Stimulated activated CD4-positive, alpha-beta T cell treated with anti-CD3 and anti-CD28 coated beads, Interleukin-12 subunit alpha, Interleukin-12 subunit beta, amount 100 ng/mL, for 48 hours (primary cell): ENCODE data around the gene ANKRD44.

Experiments
- DNase-seq, 3 donors: peaks; one replicate each; pipeline ENCODE4 v3.0.0-alpha.2; 2020; ENCODE audit warnings: low read depth in 2 of 3, low spot score in 1 of 3

ANKRD44 gene

DNA sequence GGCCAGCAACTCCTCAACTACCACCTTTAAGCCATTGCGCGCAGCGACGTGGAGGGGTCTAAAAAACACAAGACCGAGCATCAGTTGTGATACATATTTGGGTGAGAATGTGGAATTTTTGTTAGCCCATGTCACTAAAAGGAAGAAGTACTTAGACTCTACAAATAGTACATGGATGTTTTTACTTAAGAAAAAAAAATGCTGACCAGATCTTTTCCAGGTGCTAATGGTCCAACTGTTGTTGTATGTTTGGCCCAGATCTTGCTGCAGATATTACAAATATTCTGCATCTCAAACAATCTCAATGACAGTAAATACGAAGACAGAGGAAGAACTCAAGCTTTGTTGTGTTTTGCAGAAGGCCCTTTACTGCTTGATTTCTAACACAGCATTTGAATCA, 317.0 kb downstream of the ANKRD44 start:
- no peak for DNase-seq

DNA sequence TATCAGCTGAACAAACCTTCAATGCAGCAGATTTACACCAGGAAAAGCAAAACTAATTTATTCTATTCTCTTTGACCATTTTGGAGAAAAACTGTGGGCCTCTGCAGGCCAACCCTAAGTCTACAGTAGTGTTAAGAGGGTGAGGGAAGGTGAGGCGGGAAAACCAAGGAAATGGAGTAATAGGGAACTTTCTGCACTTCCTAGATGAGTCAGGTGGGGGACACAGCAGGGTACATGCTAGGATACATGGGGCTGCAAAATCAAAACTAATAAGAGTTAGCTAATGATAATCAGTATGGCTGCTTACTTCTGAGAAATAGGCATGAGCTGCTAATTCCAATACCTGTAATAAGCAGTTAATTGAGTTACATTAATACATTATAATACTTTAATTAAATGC, 318.1 kb downstream of the ANKRD44 start:
- no peak for DNase-seq

DNA sequence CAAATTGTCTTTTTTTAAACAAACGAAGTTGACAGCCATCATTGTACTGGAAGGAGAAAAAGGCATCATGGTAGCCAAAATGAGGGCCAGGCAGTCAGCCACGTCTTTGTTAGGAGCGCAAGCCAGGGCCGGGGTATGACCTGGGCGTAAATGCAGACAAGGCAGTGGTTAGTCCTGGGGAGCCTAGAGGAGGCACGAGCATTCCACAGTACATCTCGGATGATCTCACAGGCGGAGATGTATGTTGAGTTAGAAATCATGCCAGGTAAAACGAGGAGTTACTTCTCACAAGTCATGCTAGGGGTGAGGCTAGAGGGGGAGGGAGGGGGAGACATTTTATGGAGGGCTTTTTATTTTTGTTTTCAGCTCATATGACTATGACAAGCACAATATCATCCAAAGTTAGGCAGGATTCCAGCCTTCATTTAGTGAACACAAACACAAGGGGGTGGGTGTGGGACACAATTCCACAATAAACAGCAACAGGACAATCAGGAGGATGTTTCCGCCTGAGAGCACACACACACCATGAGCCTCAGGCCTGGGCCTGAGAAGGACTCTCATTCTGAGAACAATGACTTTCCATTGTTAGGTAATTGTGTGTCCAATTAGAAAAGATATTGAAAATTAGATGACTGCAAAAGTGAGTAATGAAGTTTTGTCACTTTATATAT, 319.7 kb downstream of the ANKRD44 start:
- DNase-seq: no peak

DNA sequence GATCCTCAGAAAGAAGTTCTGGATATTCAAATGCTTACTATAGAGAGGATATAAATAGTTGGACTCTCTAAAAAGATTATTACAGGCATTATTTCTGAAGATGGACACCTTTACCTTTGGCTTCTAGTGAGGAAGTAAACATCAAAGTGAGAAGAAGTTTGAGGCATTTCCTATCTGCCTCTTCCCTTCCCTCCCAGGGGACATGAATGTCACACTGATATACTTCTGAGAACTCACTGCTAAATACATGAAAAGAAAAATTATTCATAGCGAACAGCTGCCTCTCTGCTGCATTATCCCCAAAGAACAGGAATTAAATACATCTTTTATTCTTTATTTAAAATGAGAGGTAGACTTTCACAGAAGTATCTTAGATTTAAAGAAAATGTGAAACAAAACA, 320.5 kb downstream of the ANKRD44 start:
- DNase-seq: no peak

DNA sequence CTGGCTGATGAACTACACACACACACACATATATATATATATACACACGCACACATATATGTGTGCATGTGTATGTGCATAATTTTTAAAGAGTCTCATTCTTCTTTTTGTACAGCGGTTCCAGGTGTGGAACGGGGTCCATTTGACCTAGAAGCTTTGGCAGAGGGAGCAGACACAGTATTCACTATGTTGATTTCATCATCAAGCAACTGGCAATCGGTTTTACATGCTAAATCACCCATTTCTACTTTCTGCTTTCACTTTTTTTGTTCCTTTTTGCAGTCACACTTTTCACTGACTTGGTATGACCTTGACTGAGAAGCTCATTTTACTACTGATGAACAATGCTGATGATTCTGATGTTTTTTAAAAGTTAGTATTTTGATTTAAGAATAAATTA, 321.1 kb downstream of the ANKRD44 start:
- no peak for DNase-seq

DNA sequence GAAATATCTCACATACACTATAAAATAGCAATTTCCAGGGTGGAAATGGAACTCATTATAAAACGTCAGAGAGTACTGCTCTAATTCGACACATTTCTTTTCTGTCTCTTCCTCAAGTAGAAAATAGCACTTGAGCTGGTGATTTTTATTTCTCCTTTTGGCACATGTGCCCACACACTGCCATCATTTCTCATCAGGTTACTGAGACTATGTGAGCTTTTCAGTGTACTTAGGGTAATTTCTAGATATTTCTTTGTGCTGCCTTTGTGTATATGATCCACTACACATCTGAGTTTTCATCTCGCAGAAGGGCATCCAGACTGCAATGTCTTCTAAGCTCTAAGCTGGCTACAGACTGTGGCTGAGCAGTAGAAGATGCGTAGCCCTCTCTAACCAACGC, 321.9 kb downstream of the ANKRD44 start:
- DNase-seq: no peak

DNA sequence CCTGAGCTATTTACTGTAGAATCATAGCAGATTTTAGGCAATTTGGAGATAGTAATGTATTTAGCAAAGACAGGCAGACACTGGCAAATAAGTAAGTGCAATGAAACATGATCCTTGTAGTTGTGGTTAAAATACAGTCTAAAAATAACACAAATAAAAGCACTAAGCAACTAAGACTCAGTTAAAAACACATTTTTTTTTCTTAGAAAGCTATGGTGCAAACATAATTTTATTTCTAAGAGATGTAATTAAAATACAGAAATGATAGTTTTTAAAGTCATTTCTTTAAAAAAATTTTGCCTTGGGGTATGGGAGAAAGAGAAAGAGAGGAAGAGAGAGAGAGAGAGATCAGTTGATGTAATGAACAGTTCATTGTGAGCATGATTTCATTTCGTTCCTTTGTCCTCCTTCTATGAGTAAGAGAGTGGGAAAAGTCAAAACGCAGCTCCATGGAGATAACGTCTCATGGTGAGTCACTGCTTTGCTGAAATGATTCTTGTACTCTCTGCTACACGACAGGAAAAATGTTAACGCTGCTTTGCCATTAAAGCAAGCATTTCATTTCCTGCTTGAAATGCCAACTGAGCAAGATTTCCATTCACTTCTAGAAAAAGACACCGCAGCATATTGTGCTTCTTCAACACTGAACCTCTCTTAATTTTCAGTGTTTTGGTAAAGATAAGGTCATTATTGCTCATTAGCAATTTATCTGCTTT, 322.8 kb downstream of the ANKRD44 start:
- DNase-seq: peak in 2 of 3 donors; percentile 13 to 50

DNA sequence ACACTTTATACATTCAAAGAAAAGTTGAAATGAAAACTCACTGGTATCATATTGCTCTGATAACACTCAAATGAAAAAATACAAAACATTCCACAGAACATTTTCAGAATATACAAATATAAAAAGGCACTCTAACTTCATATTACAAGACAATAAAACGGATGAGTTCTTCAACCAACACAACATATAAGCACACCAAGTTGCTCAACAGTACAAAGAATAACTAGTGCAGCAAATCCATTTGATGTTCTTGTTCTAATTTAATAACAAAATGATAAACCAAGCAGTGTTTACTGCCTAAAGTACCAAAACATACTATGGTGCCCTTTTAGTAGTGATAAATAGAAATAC, 323.3 kb downstream of the ANKRD44 start:
- DNase-seq: no peak

DNA sequence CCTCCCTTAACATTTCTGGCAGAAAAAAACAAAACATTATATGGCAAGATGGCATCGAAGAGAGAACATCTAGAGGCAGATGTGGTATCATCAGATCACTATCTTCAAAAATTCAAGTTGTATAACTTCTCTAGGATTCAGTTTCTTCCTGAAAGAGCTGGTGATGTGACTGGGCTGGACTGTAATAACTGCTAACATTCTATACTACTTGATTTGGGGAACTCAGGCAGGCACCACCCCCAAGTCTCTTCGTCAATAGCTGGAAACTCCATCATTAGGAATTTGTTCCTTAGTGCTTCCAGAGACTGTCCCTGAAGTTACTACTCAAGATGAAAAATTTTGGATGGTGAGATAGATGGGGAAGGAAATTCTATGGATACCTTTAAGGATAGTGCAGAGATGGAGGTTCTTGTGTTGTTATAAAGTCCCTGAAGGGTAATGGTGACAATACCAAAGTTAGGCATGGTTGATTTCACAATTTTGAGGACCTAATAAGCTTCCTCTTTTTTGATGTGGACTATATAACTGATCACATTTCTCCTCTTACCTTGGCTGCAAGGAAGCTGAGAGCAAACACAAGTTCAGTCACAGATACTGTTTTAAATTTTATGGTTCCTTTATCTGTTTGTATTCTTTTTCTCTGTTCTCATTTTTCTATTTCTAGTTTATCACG, 324.9 kb downstream of the ANKRD44 start:
- no peak for DNase-seq

DNA sequence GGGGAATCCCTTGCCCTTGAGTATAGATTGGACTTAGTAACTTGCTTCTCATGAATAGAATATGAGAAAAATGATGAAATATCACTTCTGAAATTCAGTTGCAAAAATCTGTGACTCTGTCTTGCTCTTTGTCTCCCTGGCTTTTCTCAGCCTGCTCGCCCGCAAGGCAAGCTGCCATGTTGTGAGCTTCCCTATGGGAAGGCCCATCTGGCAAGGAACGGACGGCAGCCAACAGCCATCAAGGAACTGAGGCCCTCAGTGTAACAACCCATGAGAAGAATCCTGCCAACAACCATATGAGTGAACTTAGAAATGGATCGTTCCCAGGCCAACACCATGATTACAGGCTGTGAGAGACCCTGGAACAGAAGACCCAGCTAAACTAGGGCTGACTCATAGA, 325.7 kb downstream of the ANKRD44 start:
- no peak for DNase-seq

DNA sequence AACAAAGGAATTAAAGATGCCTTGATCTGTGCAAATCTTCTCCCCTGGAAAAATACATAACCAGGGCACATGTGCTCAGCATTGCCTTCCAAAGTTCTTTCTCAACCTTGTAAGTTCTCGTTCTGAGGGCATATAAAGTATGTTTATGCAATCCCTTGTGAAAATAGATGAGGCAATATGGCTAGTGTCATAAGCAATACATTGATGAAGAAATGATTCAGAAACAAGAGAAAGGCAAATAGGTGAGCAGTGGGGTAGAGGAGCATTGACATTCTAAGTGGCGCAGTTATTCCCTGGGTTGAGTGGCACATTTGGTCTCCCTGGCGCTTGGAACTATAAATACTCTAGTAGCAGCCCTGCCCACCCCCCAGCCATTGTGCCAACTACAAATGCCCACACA, 326.6 kb downstream of the ANKRD44 start:
- DNase-seq: no peak

DNA sequence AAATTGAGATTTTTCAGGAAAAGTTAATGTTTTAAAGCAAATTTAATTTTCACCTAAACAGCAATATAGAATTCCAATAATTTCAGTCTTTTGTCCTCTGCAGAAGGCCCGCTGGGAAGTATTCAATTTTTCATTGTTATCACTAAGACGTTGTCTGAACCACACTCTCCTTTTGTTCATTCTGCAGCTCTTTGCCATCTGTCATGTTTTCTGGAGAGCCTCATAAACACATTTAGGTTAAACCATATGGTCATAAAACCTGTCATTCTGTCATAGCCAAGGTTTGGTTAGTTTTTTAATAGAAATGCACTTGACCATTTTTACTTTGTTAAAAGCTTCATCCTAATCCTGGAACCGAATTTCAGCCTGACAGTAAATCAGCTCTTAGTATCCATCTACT, 330.1 kb downstream of the ANKRD44 start:
- DNase-seq: no peak

DNA sequence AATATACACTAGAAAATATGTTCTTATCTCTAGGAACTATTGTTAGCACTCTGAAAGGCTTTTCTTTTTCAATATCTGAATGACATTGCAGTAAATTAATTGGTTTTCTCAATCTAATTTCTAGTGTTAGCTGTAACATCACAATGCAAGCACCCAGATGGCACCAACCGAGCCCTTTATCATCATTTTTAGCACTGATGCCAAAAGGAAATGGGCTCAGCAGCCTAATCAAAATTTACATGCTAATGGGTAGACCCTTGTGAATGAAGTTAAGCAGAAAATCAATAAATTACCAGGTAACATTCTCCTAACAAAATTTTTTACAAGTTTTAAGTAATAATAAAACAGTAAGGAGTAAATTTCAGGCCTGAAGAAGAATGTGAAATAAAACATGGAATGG, 330.6 kb downstream of the ANKRD44 start:
- no peak for DNase-seq

DNA sequence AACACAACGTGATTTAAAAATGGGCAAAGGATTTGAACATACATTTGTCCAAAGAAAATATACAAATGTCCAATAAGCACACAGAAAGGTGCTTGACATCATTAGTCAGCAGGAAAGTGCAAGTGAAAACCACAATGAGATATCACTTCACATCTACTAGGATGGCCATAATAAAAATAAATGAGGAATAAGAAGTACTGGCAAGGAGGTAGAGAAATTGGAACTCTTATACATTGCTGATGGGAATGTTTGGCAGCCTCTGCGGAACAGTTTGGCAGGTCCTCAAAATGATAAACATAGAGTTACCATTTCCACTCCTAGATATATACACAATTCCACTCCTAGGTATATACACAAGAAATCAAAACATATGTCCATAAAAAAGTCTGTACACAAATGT, 333.1 kb downstream of the ANKRD44 start:
- no peak for DNase-seq

DNA sequence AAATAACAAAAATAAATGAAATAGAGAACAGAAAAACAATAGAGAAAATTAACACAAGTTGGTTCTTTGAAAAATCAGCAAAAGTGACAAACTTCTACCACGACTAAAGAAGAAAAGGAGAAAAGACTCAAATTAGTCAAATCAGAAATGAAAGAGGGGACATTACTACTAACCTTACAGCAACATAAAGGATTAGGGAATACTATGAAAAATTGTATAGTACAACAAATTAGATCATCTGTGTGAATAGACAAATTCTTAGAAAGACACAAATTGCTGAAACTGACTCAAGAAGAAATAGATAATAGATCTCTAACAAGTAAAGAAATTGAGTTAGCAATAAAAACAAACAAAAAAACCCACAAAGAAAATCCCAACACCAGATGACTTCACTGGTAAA, 335.6 kb downstream of the ANKRD44 start:
- no peak for DNase-seq

DNA sequence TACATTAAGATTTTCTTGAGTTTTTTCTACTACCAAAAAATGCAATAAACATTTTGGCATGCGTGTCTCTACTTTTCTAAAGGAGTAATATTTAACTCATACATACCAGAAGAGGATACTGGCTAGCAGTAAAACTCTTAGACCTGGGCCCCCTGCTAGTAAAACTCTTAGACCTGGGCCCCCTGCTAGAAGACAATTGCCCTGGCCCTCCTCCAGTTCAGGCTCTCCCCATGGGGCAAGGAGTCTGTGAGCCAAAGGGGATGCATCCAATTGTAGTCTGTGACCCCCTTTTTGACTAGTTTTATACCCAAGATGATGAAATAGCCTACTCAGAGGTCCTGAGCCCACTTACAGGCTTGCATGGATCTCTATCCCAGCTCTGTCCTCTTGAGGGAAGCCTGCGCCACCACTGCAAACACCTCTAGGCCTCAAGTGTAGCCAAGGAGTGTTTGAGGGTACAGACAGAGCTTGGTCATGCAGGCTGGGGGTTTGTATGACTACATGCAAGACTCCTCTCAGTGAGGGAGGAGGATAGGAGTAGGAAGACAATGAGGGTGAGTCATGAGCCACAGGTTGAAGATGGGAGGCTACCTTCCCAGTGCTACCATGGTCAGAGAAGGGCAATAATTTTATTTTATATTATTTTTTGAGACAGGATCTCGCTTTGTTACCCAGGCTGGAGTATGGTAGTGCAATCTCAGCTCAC, 338.9 kb downstream of the ANKRD44 start:
- no peak for DNase-seq

DNA sequence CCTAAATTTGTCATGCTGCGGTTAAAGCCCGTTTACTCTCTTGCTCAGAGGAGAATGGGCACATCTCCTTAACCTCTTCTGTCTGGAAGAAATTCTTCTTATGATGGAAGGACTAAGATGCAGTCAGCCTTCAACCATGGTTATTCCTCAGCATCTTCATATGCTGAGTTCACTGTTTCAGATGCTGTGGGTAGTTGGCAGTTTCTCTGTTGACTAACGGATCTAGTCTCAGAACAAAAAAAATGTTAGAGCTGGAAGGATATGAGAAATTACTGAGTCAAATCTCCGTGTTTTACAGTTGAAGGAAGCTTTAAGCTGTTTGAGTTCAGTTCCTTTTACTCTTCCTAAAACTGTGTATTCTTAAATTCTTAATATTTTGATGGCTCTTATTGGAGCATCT, 340.5 kb downstream of the ANKRD44 start:
- no peak for DNase-seq

DNA sequence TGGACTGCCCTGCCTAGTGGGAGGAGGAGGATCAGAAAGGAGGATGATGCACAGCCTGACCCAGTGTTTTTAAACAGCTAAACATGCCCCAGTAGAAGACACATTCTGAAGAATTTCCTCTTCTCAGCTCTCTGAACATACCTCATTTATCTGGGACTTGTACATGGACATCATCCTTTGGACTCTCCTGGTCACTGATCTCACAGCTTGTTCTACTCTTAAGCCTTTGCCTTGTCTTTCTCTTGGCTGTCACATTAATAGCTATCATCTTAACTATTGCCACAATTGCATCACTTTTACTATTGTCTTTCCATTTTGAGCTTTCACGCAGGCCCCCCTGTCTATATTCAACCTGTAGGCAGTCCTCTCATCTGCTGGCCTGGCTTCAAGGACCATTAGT, 342.1 kb downstream of the ANKRD44 start:
- no peak for DNase-seq

DNA sequence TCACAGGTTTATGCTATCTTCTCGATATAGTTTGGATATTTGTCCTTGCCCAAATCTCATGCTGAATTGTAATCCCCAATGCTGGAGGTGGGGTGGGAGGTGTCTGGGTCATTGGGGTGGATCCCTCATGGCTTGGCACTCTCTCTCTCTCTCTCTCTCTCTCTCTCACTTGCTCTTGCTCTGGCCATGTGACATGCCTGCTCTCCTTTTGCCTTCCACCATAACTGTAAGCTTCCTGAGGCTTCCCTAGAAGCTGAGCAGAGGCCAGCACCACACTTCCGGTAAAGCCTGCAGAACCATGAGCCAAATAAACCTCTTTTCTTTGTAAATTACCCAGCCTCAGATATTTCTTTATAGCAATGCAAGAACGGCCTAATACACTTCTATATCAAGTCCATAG, 342.8 kb downstream of the ANKRD44 start:
- DNase-seq: no peak

DNA sequence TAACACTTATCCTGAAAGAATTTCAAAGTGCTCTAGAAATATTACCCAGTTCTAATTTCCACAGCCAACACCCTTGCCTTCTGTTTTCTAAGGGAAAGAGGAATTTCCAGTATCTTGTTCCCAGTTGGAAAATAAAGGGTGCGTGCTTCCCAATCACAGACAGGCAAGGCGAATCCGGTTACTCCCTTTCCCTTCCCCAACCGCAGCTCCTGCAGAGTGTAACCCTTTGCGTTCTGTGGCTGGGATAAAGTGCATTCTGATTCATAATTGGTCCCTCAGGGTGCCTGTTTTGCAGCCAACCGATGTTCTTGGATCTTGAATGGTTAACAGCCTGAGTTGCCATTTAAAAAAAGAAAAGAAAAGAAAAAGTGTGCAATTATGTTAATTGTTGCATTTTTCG, 343.5 kb downstream of the ANKRD44 start:
- DNase-seq: no peak

DNA sequence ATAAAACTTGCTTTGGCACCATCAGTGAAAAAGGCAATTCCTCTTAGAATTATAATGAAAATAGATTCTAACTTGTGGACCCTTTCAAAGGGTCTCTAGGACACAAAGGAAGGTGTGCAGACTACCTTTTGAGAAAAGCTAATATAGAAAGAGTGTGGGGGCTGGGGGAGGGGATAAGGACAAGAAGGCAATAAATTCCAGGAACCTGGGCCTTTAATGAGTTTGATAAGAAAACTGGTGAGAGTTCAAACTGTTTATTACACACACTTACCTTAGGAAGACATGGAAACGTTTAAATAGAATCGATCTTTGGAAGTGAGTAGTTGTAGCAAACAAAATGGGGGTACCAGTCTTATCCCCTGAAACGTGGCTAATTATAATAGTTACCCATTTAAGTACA, 344.5 kb downstream of the ANKRD44 start:
- DNase-seq: no peak

DNA sequence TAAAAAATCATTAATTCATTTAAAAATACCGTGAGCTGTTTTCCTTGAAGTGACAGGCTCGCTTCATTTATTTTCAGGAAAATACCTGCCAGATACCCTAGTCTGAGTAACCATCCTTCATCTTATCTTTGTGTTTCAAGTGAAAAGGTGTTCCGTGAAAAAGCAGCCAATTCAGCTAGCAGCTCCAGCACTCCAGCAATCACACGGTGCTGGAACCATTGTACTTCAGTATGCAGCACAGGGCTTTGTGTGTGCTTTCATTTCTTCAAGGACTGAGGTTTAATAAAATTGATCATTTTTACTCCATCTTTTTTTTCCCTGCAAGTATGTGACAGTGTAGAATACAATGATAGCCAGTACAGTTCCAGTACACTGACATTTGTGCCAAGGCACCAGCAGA, 344.9 kb downstream of the ANKRD44 start:
- DNase-seq: no peak
